HG03159 (cell line): ENCODE data around the gene CCDC71L.
"Not testable (repeated sequence)": the region's sequence is repeated elsewhere in the genome, so short reads cannot be mapped to it uniquely, and the experiment has no call there.

Source experiments
- ATAC-seq: cut with Tn5 transposase; IDR thresholded peaks from one replicate; pipeline ENCODE4 v1.9.1; 2021; ENCODE audit warnings: mild to moderate bottlenecking, moderate library complexity; ENCODE audit not compliant: unreplicated experiment

Gene CCDC71L

GRCh38 chr7:106660862-106661720 is at the start of gene CCDC71L:
TSS of gene CCDC71L (minus strand) at chr7:106661158. CDS start at chr7:106660896, 262 bp downstream.
- ATAC-seq, result peak; percentile 78

GRCh38 chr7:106709604-106710003 is 48.6 kb upstream of the CCDC71L start:
- ATAC-seq, result not testable (repeated sequence)

- no peak for ATAC-seq
Observed at GRCh38 chr7:106704000-106704840, 43.3 kb upstream of the CCDC71L start.

- ATAC-seq, result no peak
Observed at GRCh38 chr7:106693677-106694353, 32.9 kb upstream of the CCDC71L start.

GRCh38 chr7:106692450-106693051 is 31.6 kb upstream of the CCDC71L start:
- ATAC-seq, result no peak

GRCh38 chr7:106688161-106688560 is 27.2 kb upstream of the CCDC71L start:
- ATAC-seq, result not testable (repeated sequence)

GRCh38 chr7:106683941-106684340 is 23.0 kb upstream of the CCDC71L start:
- no peak for ATAC-seq

GRCh38 chr7:106681815-106682495 is 21.0 kb upstream of the CCDC71L start:
- ATAC-seq, result no peak

- ATAC-seq, result peak; percentile 76
Observed at GRCh38 chr7:106679153-106679931, 18.4 kb upstream of the CCDC71L start.

- no peak for ATAC-seq
Observed at GRCh38 chr7:106678795-106679152, 17.8 kb upstream of the CCDC71L start.

GRCh38 chr7:106676506-106676905 is 15.5 kb upstream of the CCDC71L start:
- not testable (repeated sequence) for ATAC-seq

GRCh38 chr7:106673688-106674087 is 12.7 kb upstream of the CCDC71L start:
- ATAC-seq, result not testable (repeated sequence)

GRCh38 chr7:106671930-106672329 is 11.0 kb upstream of the CCDC71L start:
- ATAC-seq, result not testable (repeated sequence)

GRCh38 chr7:106671160-106671559 is 10.2 kb upstream of the CCDC71L start:
- no peak for ATAC-seq

- ATAC-seq, result no peak
Observed at GRCh38 chr7:106668861-106669524, 8.0 kb upstream of the CCDC71L start.

GRCh38 chr7:106666353-106666752 is 5.4 kb upstream of the CCDC71L start:
- ATAC-seq, result no peak

- no peak for ATAC-seq
Observed at GRCh38 chr7:106664343-106664742, 3.4 kb upstream of the CCDC71L start.

GRCh38 chr7:106659963-106660861 is 746 bp downstream of the CCDC71L start:
- peak; percentile 58 for ATAC-seq
